Activated CD8-positive, alpha-beta memory T cell treated with anti-CD3 and anti-CD28 coated beads, Interleukin-2, amount 50 U/mL, for 4 hours (primary cell): ENCODE measurements around the gene KCNK7.
"Not testable (repeated sequence)": the region's sequence is repeated elsewhere in the genome, so short reads cannot be mapped to it uniquely, and the experiment has no call there.

Experiments
- DNase-seq: peaks from one replicate; pipeline ENCODE4 v3.0.0-alpha.2; 2020

Gene KCNK7

GRCh38 chr11:65571420-65571819 is 24.2 kb downstream of the KCNK7 start:
- no peak for DNase-seq

- DNase-seq: peak; percentile 98
Observed at GRCh38 chr11:65569973-65570918, 25.4 kb downstream of the KCNK7 start, which contains the start of gene ZNRD2. Gene ZNRD2, plus strand, starts transcription at chr11:65570477. Its CDS starts 15 bp downstream, at chr11:65570492.

- no peak for DNase-seq
Observed at GRCh38 chr11:65569164-65569972, 26.2 kb downstream of the KCNK7 start.

- DNase-seq: peak; percentile 42
Observed at GRCh38 chr11:65565624-65566453, 29.8 kb downstream of the KCNK7 start.

GRCh38 chr11:65564879-65565559 is 30.6 kb downstream of the KCNK7 start:
- not testable (repeated sequence) for DNase-seq

GRCh38 chr11:65563601-65564000 is 32.0 kb downstream of the KCNK7 start:
- DNase-seq: no peak

GRCh38 chr11:65562788-65563187 is 32.8 kb downstream of the KCNK7 start:
- no peak for DNase-seq

- DNase-seq: no peak
Observed at GRCh38 chr11:65562020-65562419, 33.6 kb downstream of the KCNK7 start.

- no peak for DNase-seq
Observed at GRCh38 chr11:65560555-65561418, 34.8 kb downstream of the KCNK7 start.

GRCh38 chr11:65559951-65560537 is 35.6 kb downstream of the KCNK7 start:
- DNase-seq: no peak

- no peak for DNase-seq
Observed at GRCh38 chr11:65559535-65559934, 36.1 kb downstream of the KCNK7 start.

GRCh38 chr11:65558930-65559509 is 36.6 kb downstream of the KCNK7 start:
- no peak for DNase-seq

GRCh38 chr11:65558002-65558929 is 37.3 kb downstream of the KCNK7 start, which contains the start of gene LTBP3:
Gene LTBP3, minus strand, starts transcription at chr11:65558359. Its CDS starts 400 bp downstream, at chr11:65557959.
- peak; percentile 40 for DNase-seq

GRCh38 chr11:65557280-65558001 is 38.2 kb downstream of the KCNK7 start:
- DNase-seq: no peak

GRCh38 chr11:65556470-65557279 is 38.9 kb downstream of the KCNK7 start:
- DNase-seq: no peak

- no peak for DNase-seq
Observed at GRCh38 chr11:65555693-65556231, 39.8 kb downstream of the KCNK7 start.

GRCh38 chr11:65554842-65555430 is 40.7 kb downstream of the KCNK7 start:
- no peak for DNase-seq
